Measurements from ENCODE around the gene CDK4.

CDK4 gene

GRCh38 chr12:57771873-57772428 is 19.8 kb upstream of the CDK4 start, which contains the start of gene METTL1:
TSS of gene METTL1 (minus strand) at chr12:57772105. CDS start at chr12:57772083, 22 bp downstream.
- peak; percentile 93 for DNase-seq (ENCODE audit: low read depth)

- peak; percentile 84 for DNase-seq (ENCODE audit: low read depth)
Measured at GRCh38 chr12:57771236-57771872, 19.2 kb upstream of the CDK4 start.

GRCh38 chr12:57770734-57771133 is 18.6 kb upstream of the CDK4 start:
- DNase-seq (ENCODE audit: low read depth), result no peak

- no peak for DNase-seq (ENCODE audit: low read depth)
Measured at GRCh38 chr12:57769594-57769993, 17.5 kb upstream of the CDK4 start.

- no peak for DNase-seq (ENCODE audit: low read depth)
Measured at GRCh38 chr12:57767876-57768275, 15.8 kb upstream of the CDK4 start.

- DNase-seq (ENCODE audit: low read depth), result no peak
Measured at GRCh38 chr12:57767305-57767698, 15.2 kb upstream of the CDK4 start.

GRCh38 chr12:57766464-57767304 is 14.6 kb upstream of the CDK4 start, which contains the start of gene CYP27B1:
TSS of gene CYP27B1 (minus strand) at chr12:57767078. CDS start at chr12:57767041, 37 bp downstream.
- peak; percentile 37 for DNase-seq (ENCODE audit: low read depth)

- no peak for DNase-seq (ENCODE audit: low read depth)
Measured at GRCh38 chr12:57765698-57766463, 13.8 kb upstream of the CDK4 start.

- no peak for DNase-seq (ENCODE audit: low read depth)
Measured at GRCh38 chr12:57765003-57765697, 13.0 kb upstream of the CDK4 start.

GRCh38 chr12:57764662-57765002 is 12.5 kb upstream of the CDK4 start:
- no peak for DNase-seq (ENCODE audit: low read depth)

- no peak for DNase-seq (ENCODE audit: low read depth)
Measured at GRCh38 chr12:57763881-57764661, 12.0 kb upstream of the CDK4 start.

- no peak for DNase-seq (ENCODE audit: low read depth)
Measured at GRCh38 chr12:57762463-57762862, 10.4 kb upstream of the CDK4 start.

- DNase-seq (ENCODE audit: low read depth), result no peak
Measured at GRCh38 chr12:57761391-57761998, 9.4 kb upstream of the CDK4 start.

GRCh38 chr12:57760347-57760982 is 8.4 kb upstream of the CDK4 start:
- no peak for DNase-seq (ENCODE audit: low read depth)

GRCh38 chr12:57759360-57759980 is 7.4 kb upstream of the CDK4 start:
- DNase-seq (ENCODE audit: low read depth), result no peak

- DNase-seq (ENCODE audit: low read depth), result no peak
Measured at GRCh38 chr12:57758552-57759359, 6.6 kb upstream of the CDK4 start.

GRCh38 chr12:57757771-57758170 is 5.7 kb upstream of the CDK4 start:
- no peak for DNase-seq (ENCODE audit: low read depth)
